ENCODE data around the gene USP30. TPM values are rescaled to one million over a fixed set of nuclear protein-coding genes. Genes with fewer than 3 reads are reported as not detected.

Gene USP30
- 5.4 and 7.4 TPM in 2 replicates for total RNA-seq

DNA sequence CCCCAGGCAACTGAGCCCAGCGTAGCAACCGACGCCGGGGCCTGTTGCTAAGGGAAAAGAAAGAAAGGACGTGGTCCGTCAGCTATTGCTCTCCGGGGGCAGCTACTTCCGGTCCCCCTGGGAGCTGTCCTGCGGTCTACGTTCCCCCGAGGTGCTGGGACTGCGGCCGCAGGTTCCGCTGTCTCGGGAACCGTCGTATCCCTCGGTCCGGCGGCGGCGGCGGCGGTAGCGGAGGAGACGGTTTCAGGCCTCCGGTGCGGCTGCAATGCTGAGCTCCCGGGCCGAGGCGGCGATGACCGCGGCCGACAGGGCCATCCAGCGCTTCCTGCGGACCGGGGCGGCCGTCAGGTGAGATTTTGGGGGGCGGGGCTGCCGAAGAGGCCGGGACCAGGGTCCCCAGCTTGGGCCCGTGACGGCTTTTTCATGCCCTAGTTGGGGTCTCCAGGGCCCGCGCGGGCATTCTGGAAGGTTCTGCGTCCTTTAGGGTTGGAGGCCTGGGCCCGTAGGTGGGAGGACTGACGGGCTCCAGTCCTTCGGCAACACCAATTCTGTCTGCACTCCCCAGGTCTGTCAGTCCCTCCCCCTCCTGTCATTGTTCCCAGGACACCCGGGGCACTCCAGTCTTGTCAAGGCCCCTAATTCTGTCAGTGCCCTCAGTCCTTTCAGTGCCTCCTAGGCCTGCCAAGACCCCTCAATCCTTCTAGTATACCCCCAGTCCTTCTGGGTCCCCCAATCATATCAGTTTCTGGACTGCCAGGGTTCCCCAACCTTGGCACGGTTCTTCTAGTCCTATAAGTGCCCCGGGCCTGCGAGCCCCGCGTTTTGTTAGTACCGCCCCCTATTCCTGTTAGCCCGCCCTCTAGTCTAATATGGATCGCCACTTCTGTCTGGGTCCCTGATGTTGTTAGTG lies at the start of gene USP30:
Gene USP30, plus strand, starts transcription at position 163 of the 910 bp plus-strand sequence. Its CDS starts 103 bp downstream, at position 266.

DNA sequence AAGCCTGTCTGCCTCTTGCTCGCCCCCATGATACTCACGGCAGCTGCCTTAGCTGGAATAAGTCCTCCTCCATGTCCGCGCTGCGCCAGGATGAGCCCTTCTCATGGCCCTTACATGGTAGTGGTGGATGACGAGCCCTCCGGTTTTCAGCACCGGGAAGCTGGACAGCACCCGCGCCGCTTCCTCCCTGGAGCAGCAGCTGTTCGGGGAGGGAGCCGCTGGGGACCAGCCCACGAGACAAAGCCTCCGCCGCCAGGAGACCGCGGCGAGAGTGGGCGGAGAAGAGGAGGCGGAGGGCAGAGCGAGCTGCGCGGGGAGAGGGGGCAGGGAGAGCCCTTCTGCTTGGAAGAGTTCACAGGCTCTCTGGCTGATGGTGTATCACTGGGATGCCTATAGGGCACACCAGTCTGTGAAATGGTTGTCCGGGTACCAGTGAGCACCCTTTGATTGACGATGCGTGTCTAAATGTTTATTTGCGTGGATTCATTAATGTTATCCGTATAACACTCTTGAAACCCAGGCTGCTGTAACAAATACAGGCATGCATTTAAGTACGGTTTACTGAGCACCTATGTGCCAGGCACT lies 31.5 kb upstream of the USP30 start, which contains the start of gene SVOP:
Gene SVOP, minus strand, starts transcription at position 273 of the 585 bp plus-strand sequence. Its CDS starts 200 bp downstream, at position 73.

GRCh38 chr12:109093022-109093918 lies 40.9 kb downstream of the USP30 start, which contains the start of gene ALKBH2:
TSS of gene ALKBH2 (minus strand) at chr12:109093472. CDS start at chr12:109092786, 686 bp downstream.

GRCh38 chr12:109097435-109098182 lies 45.2 kb downstream of the USP30 start, which contains the start of gene UNG:
TSS of gene UNG (plus strand) at chr12:109097597. CDS start at chr12:109097680, 83 bp downstream.

GRCh38 chr12:109115758-109116610 lies 63.6 kb downstream of the USP30 start, which contains the start of gene ACACB:
TSS of gene ACACB (plus strand) at chr12:109116587. CDS start at chr12:109139406, 22,819 bp downstream.

Other genes starting within 250 kb of the USP30 start
- 18.2 and 24.4 TPM in 2 replicates for gene SSH1, start 195.0 kb upstream of the USP30 start, total RNA-seq
- gene DAO, start 172.5 kb upstream of the USP30 start, total RNA-seq = under 0.01 TPM in 1 of 2 replicates, not detected in the other
- gene SVOP, start 31.5 kb upstream of the USP30 start, total RNA-seq = 0.25 TPM in 1 of 2 replicates, not detected in the other
- gene ALKBH2, start 40.9 kb downstream of the USP30 start, total RNA-seq = 21.5 and 24.2 TPM in 2 replicates
- 25.8 and 29.2 TPM in 2 replicates for gene UNG, start 45.0 kb downstream of the USP30 start, total RNA-seq
- 3.7 and 6.9 TPM in 2 replicates for gene ACACB, start 64.0 kb downstream of the USP30 start, total RNA-seq

Data from uterine smooth muscle cell (primary cell).